ENCODE results near the gene EPO.
"Not testable (repeated sequence)": the region's sequence is repeated elsewhere in the genome, so short reads cannot be mapped to it uniquely, and the experiment has no call there.

The EPO gene

GRCh38 chr7:100722480-100723212, 2.4 kb downstream of the EPO start:
- Histone ChIP-seq H3K27me3 (ENCODE audit: insufficient read depth, low read depth) (peaks cover 84% of the 10 kb centered on the region), H4K20me1 (ENCODE audit: insufficient read depth) (no peaks in the 10 kb centered on the region), H3K36me3 (ENCODE audit: insufficient read depth) (no peaks in the 10 kb centered on the region), H3K4me3 (IDR thresholded peaks at IDR 0.05; ENCODE audit: insufficient read depth, low read depth, low read length) (no peak overlapping the region), H3K4me2 (no peak overlapping the region), H3K9ac (no peak overlapping the region), H3K79me2 (ENCODE audit: insufficient read depth, low read depth) (no peaks in the 10 kb centered on the region), H3K4me1 (ENCODE audit: low read depth, poor library complexity, severe bottlenecking) (no peaks in the 10 kb centered on the region), H2AFZ (ENCODE audit: low read depth) (no peak overlapping the region), H3K27ac (no peak overlapping the region)
- no peak for TF ChIP-seq CTCF (conservative IDR thresholded peaks at IDR 0.05; ENCODE audit: low read depth, low read length)

- Histone ChIP-seq H3K27ac (no peak overlapping the region), H3K4me2 (no peak overlapping the region), H3K9ac (no peak overlapping the region), H3K79me2 (ENCODE audit: insufficient read depth, low read depth) (no peaks in the 10 kb centered on the region), H3K4me1 (ENCODE audit: low read depth, poor library complexity, severe bottlenecking) (no peaks in the 10 kb centered on the region), H4K20me1 (ENCODE audit: insufficient read depth) (no peaks in the 10 kb centered on the region), H3K36me3 (ENCODE audit: insufficient read depth) (no peaks in the 10 kb centered on the region), H3K27me3 (ENCODE audit: insufficient read depth, low read depth) (peaks cover 90% of the 10 kb centered on the region), H3K4me3 (IDR thresholded peaks at IDR 0.05; ENCODE audit: insufficient read depth, low read depth, low read length) (no peak overlapping the region), H2AFZ (ENCODE audit: low read depth) (no peak overlapping the region)
- TF ChIP-seq CTCF (conservative IDR thresholded peaks at IDR 0.05; ENCODE audit: low read depth, low read length), result no peak
Observed at GRCh38 chr7:100723732-100724275, 3.5 kb downstream of the EPO start.

GRCh38 chr7:100724364-100724763, 4.1 kb downstream of the EPO start:
- not testable (repeated sequence) for H3K4me3 ChIP-seq (IDR thresholded peaks at IDR 0.05; ENCODE audit: insufficient read depth, low read depth, low read length); H3K27ac ChIP-seq; H3K79me2 ChIP-seq (ENCODE audit: insufficient read depth, low read depth); H3K4me2 ChIP-seq; H3K36me3 ChIP-seq (ENCODE audit: insufficient read depth); H2AFZ ChIP-seq (ENCODE audit: low read depth); H4K20me1 ChIP-seq (ENCODE audit: insufficient read depth); H3K9ac ChIP-seq; H3K4me1 ChIP-seq (ENCODE audit: low read depth, poor library complexity, severe bottlenecking)
- H3K27me3 ChIP-seq (ENCODE audit: insufficient read depth, low read depth), result peaks cover 90% of the 10 kb centered on the region

- Histone ChIP-seq H3K27me3 (ENCODE audit: insufficient read depth, low read depth) (peaks cover 95% of the 10 kb centered on the region), H3K36me3 (ENCODE audit: insufficient read depth) (no peaks in the 10 kb centered on the region), H3K4me3 (IDR thresholded peaks at IDR 0.05; ENCODE audit: insufficient read depth, low read depth, low read length) (no peak overlapping the region), H3K9ac (no peak overlapping the region), H2AFZ (ENCODE audit: low read depth) (no peak overlapping the region), H3K79me2 (ENCODE audit: insufficient read depth, low read depth) (no peaks in the 10 kb centered on the region), H4K20me1 (ENCODE audit: insufficient read depth) (no peaks in the 10 kb centered on the region), H3K27ac (no peak overlapping the region), H3K4me1 (ENCODE audit: low read depth, poor library complexity, severe bottlenecking) (no peaks in the 10 kb centered on the region), H3K4me2 (no peak overlapping the region)
- no peak for TF ChIP-seq CTCF (conservative IDR thresholded peaks at IDR 0.05; ENCODE audit: low read depth, low read length)
Observed at GRCh38 chr7:100726996-100727761, 6.9 kb downstream of the EPO start.
